IMR-90 (cell line): ENCODE measurements around the gene SPATA9. TPM values are rescaled to one million over a fixed set of nuclear protein-coding genes. Genes with fewer than 3 reads are reported as not detected.

Source experiments
- ATAC-seq: fragments of 200-7000 bp; cut with Tn5 transposase; 2 replicates; pipeline ENCODE4 v1.9.1; 2020; ENCODE audit warnings: low read depth, mild to moderate bottlenecking, moderate library complexity
- BruUV-seq: library from RNA; stranded (reverse); fragments of 400-500 nt; replicated peaks from 2 replicates; lab custom pipeline; 2021; lab: Mats Ljungman, UMichigan
- CTCF ChIA-PET: fragments of 300-600 bp; formaldehyde crosslinking; extraction: SDS; loops from one replicate; lab custom pipeline; 2021; ENCODE audit warnings: antibody characterized with exemption; lab: Yijun Ruan, JAX
- POLR2A ChIA-PET: fragments of 300-600 bp; sonication (Branson Sonifier 250); formaldehyde crosslinking; loops from one replicate; lab custom pipeline; 2022; ENCODE audit warnings: antibody characterized with exemption; ENCODE audit not compliant: unreplicated experiment; lab: Charles Lee
- DNase-seq: peaks from one replicate; pipeline ENCODE4 v3.0.0; 2013
- H2AFZ ChIP-seq: replicated peaks from 2 replicates; pipeline ENCODE3; 2013; ENCODE audit warnings: low read length, mild to moderate bottlenecking; ENCODE audit not compliant: poor library complexity
- H2AK5ac ChIP-seq: 2 replicates; pipeline ENCODE4 v1.6.1; 2013; ENCODE audit warnings: low read depth, low read length, inconsistent platforms
- H2AK9ac ChIP-seq: replicated peaks from 2 replicates; pipeline ENCODE3; 2013; ENCODE audit warnings: mild to moderate bottlenecking, low read depth, low read length, moderate library complexity; ENCODE audit not compliant: poor library complexity
- H2BK120ac ChIP-seq: 2 replicates; pipeline ENCODE4 v1.6.1; 2013; ENCODE audit warnings: low read depth, low read length, inconsistent platforms
- H2BK15ac ChIP-seq: 3 replicates; pipeline ENCODE4 v1.6.1; 2013; ENCODE audit warnings: low read depth, low read length, inconsistent platforms
- H2BK20ac ChIP-seq: 2 replicates; pipeline ENCODE4 v1.6.1; 2013; ENCODE audit warnings: low read depth, mild to moderate bottlenecking, inconsistent platforms, low read length, moderate library complexity
- H2BK5ac ChIP-seq: 2 replicates; pipeline ENCODE4 v1.6.1; 2013; ENCODE audit warnings: mild to moderate bottlenecking, low read depth, low read length, inconsistent platforms; ENCODE audit not compliant: poor library complexity, severe bottlenecking
- H3K14ac ChIP-seq: replicated peaks from 2 replicates; pipeline ENCODE4 v1.6.1; 2013; ENCODE audit warnings: low read depth, low read length, inconsistent platforms
- H3K18ac ChIP-seq: 2 replicates; pipeline ENCODE4 v1.6.1; 2013; ENCODE audit warnings: low read depth, low read length, control low read depth
- H3K23ac ChIP-seq: 2 replicates; pipeline ENCODE4 v1.6.1; 2013; ENCODE audit warnings: low read depth, low read length, inconsistent platforms
- H3K27ac ChIP-seq: 2 replicates; pipeline ENCODE4 v1.5.1; 2013; ENCODE audit warnings: mild to moderate bottlenecking, control low read depth, low read length; ENCODE audit not compliant: insufficient read depth
- H3K27me3 ChIP-seq: 2 replicates; pipeline ENCODE4 v1.6.1; 2013; ENCODE audit warnings: low read length; ENCODE audit not compliant: control insufficient read depth, insufficient read depth
- H3K36me3 ChIP-seq: 2 replicates; pipeline ENCODE4 v1.6.1; 2013; ENCODE audit warnings: low read length, mixed read lengths; ENCODE audit not compliant: control insufficient read depth, insufficient read depth
- H3K4ac ChIP-seq: 2 replicates; pipeline ENCODE4 v1.6.1; 2013; ENCODE audit warnings: low read depth, low read length, inconsistent platforms
- H3K4me1 ChIP-seq: 2 replicates; pipeline ENCODE4 v1.6.1; 2013; ENCODE audit warnings: low read length, mixed read lengths; ENCODE audit not compliant: control insufficient read depth, insufficient read depth
- H3K4me2 ChIP-seq: 2 replicates; pipeline ENCODE4 v1.6.1; 2013; ENCODE audit warnings: low read depth, mild to moderate bottlenecking, control low read depth, low read length, moderate library complexity
- H3K4me3 ChIP-seq: 2 replicates; pipeline ENCODE4 v1.5.1; 2013; ENCODE audit warnings: low read depth, mild to moderate bottlenecking, control low read depth, low read length, moderate library complexity; ENCODE audit not compliant: insufficient read depth
- H3K56ac ChIP-seq: 2 replicates; pipeline ENCODE4 v1.6.1; 2013; ENCODE audit warnings: low read length, inconsistent platforms; ENCODE audit not compliant: insufficient read depth; ENCODE audit errors: extremely low read depth
- H3K79me1 ChIP-seq, 2 experiments: 2 replicates each; pipeline ENCODE4 v1.6.1; 2013; ENCODE audit warnings: low read length in 2 of 2, inconsistent platforms in 1 of 2, low read depth in 1 of 2
- H3K9ac ChIP-seq: 2 replicates; pipeline ENCODE4 v1.6.1; 2013; ENCODE audit warnings: low read depth, low read length, control low read depth
- H3K9me1 ChIP-seq: 2 replicates; pipeline ENCODE4 v1.6.1; 2013; ENCODE audit warnings: low read length, inconsistent platforms; ENCODE audit not compliant: insufficient read depth
- H3K9me3 ChIP-seq: 2 replicates; pipeline ENCODE4 v1.6.1; 2013; ENCODE audit warnings: low read length; ENCODE audit not compliant: control insufficient read depth, insufficient read depth
- H4K20me1 ChIP-seq: 2 replicates; pipeline ENCODE4 v1.6.1; 2013; ENCODE audit warnings: low read length, inconsistent platforms; ENCODE audit not compliant: insufficient read depth
- H4K5ac ChIP-seq: 2 replicates; pipeline ENCODE4 v1.6.1; 2013; ENCODE audit warnings: mild to moderate bottlenecking, low read depth, low read length, control low read depth
- H4K8ac ChIP-seq, 2 experiments: 2 replicates each; pipeline ENCODE4 v1.6.1; 2013; ENCODE audit warnings: low read depth in 2 of 2, low read length in 2 of 2, control low read depth in 1 of 2, inconsistent platforms in 1 of 2
- H4K91ac ChIP-seq: 2 replicates; pipeline ENCODE4 v1.6.1; 2013; ENCODE audit warnings: low read depth, low read length, inconsistent platforms; ENCODE audit not compliant: insufficient read depth
- BHLHE40 ChIP-seq: fragments of 150-350 bp; IDR thresholded peaks from 2 replicates; pipeline ENCODE4 v1.6.1; 2016; ENCODE audit warnings: mild to moderate bottlenecking, low read depth, low read length
- CTCF ChIP-seq: conservative IDR thresholded peaks from 2 replicates; pipeline ENCODE4 v1.5.1; 2012; ENCODE audit warnings: mild to moderate bottlenecking, low read depth, low read length, improper control_type of control experiment
- FOS ChIP-seq: fragments of 150-350 bp; IDR thresholded peaks from 2 replicates; pipeline ENCODE4 v1.6.1; 2016; ENCODE audit warnings: low read depth, low read length
- MAFK ChIP-seq: IDR thresholded peaks from 2 replicates; pipeline ENCODE4 v1.6.1; 2012; ENCODE audit warnings: low read depth, low read length, improper control_type of control experiment
- MAZ ChIP-seq: IDR thresholded peaks from 2 replicates; pipeline ENCODE4 v1.6.1; 2012; ENCODE audit warnings: low read depth, mild to moderate bottlenecking, low read length, improper control_type of control experiment, moderate library complexity, borderline replicate concordance
- MXI1 ChIP-seq: IDR thresholded peaks from 2 replicates; pipeline ENCODE4 v1.6.1; 2012; ENCODE audit warnings: low read depth, mild to moderate bottlenecking, low read length, moderate library complexity, borderline replicate concordance
- NFE2L2 ChIP-seq: fragments of 150-350 bp; IDR thresholded peaks from 2 replicates; pipeline ENCODE4 v1.6.1; 2016; ENCODE audit warnings: low read depth, mild to moderate bottlenecking, low read length
- RAD21 ChIP-seq: IDR thresholded peaks from 2 replicates; pipeline ENCODE4 v1.6.1; 2012; ENCODE audit warnings: low read length, improper control_type of control experiment
- RCOR1 ChIP-seq: IDR thresholded peaks from 2 replicates; pipeline ENCODE4 v1.6.1; 2012; ENCODE audit warnings: mild to moderate bottlenecking, low read length, improper control_type of control experiment; ENCODE audit not compliant: insufficient replicate concordance
- RFX5 ChIP-seq: IDR thresholded peaks from 2 replicates; pipeline ENCODE4 v1.8.0; 2012; ENCODE audit warnings: low read depth, mild to moderate bottlenecking, low read length, moderate library complexity
- SMC3 ChIP-seq: fragments of 150-350 bp; IDR thresholded peaks from 2 replicates; pipeline ENCODE4 v1.6.1; 2016; ENCODE audit warnings: low read depth, mild to moderate bottlenecking, antibody characterized with exemption, low read length, moderate library complexity
- whole genome bisulfite sequencing, 2 experiments: methylation state at CpG; one replicate each; pipeline versions ENCODE4 v1.1.5 to v1.1.7; 2013; ENCODE audit warnings: missing lambda C conversion rate in 2 of 2; ENCODE audit not compliant: insufficient read length in 1 of 2; ENCODE audit errors: extremely low coverage in 2 of 2; 5-methylcytosine and 5-hydroxymethylcytosine counted together
- dilution Hi-C: fragments of 300-500 bp; cut with HindIII; formaldehyde crosslinking; loops from one replicate; pipeline ENCODE4 v1.14.3; 2018; ENCODE audit warnings: low sequenced_read_pairs; ENCODE audit not compliant: unreplicated experiment
- in situ Hi-C: fragments of 300-500 bp; cut with MboI; formaldehyde crosslinking; loops from 3 replicates; pipeline ENCODE4 v1.14.3; 2019; ENCODE audit warnings: low sequenced_read_pairs, inconsistent platforms, mixed read lengths
- intact Hi-C: fragments of 100-400 bp; cut with micrococcal nuclease; formaldehyde crosslinking; loops from 2 replicates; pipeline ENCODE4 v1.10.0; 2022
- polyA plus RNA-seq, 3 experiments: library from polyadenylated mRNA; depleted of rRNA; stranded (reverse); fragments of >200 nt; gene quantifications; 2 replicates each; pipeline ENCODE4 v1.2.3, GENCODE V29; 2012; ENCODE audit warnings: low replicate concordance in 1 of 3
- total RNA-seq: library from RNA; depleted of rRNA; stranded (reverse); fragments of >200 nt; gene quantifications from 2 replicates; pipeline ENCODE4 v1.2.3, GENCODE V29; 2012

Gene SPATA9
- total and polyA plus RNA-seq, 2 of the 4 experiments (the other 2 are of a cell fraction), result 0.72 to 0.86 TPM

GRCh38 chr5:95619096-95619495 lies 63.7 kb downstream of the SPATA9 start:
- dilution Hi-C loops, result no loop called here

More at GRCh38 chr5:95619096-95619495, 63.7 kb downstream of the SPATA9 start:
- no TSS peak for BruUV-seq
- Histone ChIP-seq H4K5ac (no peak overlapping the region), H3K79me1 (no peaks in the 10 kb centered on the region), H2AK5ac (no peak overlapping the region), H2BK120ac (no peak overlapping the region), H3K9ac (no peak overlapping the region), H2BK20ac (no peak overlapping the region), H3K27ac (no peak overlapping the region), H2AFZ (no peak overlapping the region), H2AK9ac (no peak overlapping the region), H3K14ac (peak overlapping the region; percentile 23; the same call in 1 of the 2 replicates), H4K8ac (peak overlapping the region in 1 of 2 experiments; percentile 42; a peak in 2 of 4 replicates), H3K18ac (no peak overlapping the region), H3K9me1 (no peaks in the 10 kb centered on the region), H3K9me3 (no peaks in the 10 kb centered on the region), H3K4ac (no peak overlapping the region; the same call in 1 of the 2 replicates), H3K4me1 (peaks cover 11% of the 10 kb centered on the region), H2BK15ac (no peak overlapping the region), H2BK5ac (no peak overlapping the region), H3K4me3 (no peak overlapping the region), H3K36me3 (no peaks in the 10 kb centered on the region), H4K91ac (no peak overlapping the region), H3K23ac (no peak overlapping the region), H3K56ac (no peak overlapping the region), H3K4me2 (no peak overlapping the region; the same call in 1 of the 2 replicates), H3K27me3 (no peaks in the 10 kb centered on the region), H4K20me1 (no peaks in the 10 kb centered on the region)
- in situ Hi-C loops (no loop called here), intact Hi-C loops (loop anchor here (1.0 kb wide), 1 partner anchor 64 kb away; the partner anchor contains the start of gene ARSK)
- ATAC-seq, result no peak
- ChIA-PET CTCF (no interaction called here), POLR2A (no interaction called here)
- TF ChIP-seq SMC3, result no peak
- no peak for TF ChIP-seq RFX5
- no peak for TF ChIP-seq MXI1
- no peak for TF ChIP-seq BHLHE40
- TF ChIP-seq CTCF, result no peak
- no peak for TF ChIP-seq RAD21
- no peak for TF ChIP-seq MAZ
- TF ChIP-seq MAFK, result no peak
- no peak for TF ChIP-seq RCOR1
- no peak for TF ChIP-seq FOS
- TF ChIP-seq NFE2L2, result no peak
- peak; percentile 56 for DNase-seq
- no CpG with 5 or more reads among the region's 4 CpGs for WGBS, 2 experiments
